Erythroblast (primary cell): ENCODE data around the gene UIMC1.
"Not testable (repeated sequence)": the region's sequence is repeated elsewhere in the genome, so short reads cannot be mapped to it uniquely, and the experiment has no call there.

ENCODE experiments used
- DNase-seq, 2 experiments: peaks; one replicate each; lab custom pipeline; 2025; lab: John Stamatoyannopoulos, UW
- GATA1 ChIP-seq: IDR thresholded peaks from 2 replicates; pipeline ENCODE4 v1.6.1; 2011; ENCODE audit warnings: low read depth, mild to moderate bottlenecking, control low read depth, low read length, moderate library complexity
- POLR2A ChIP-seq: IDR thresholded peaks from 2 replicates; pipeline ENCODE4 v1.6.1; 2011; ENCODE audit warnings: mild to moderate bottlenecking, low read length

UIMC1 gene

GRCh38 chr5:177023303-177023664 is 16.7 kb upstream of the UIMC1 start:
- DNase-seq = peak; percentile 36 to 56
- no peak for TF ChIP-seq GATA1
- TF ChIP-seq POLR2A = no peak

- TF ChIP-seq POLR2A (peak; percentile 89), GATA1 (no peak)
- DNase-seq = peak; percentile 96 to 97
Measured at GRCh38 chr5:177022386-177023302, 16.1 kb upstream of the UIMC1 start, which contains the start of gene ZNF346. ZNF346 (plus strand) TSS chr5:177022696; CDS start chr5:177022739, 43 bp downstream.

- no peak for DNase-seq
- no peak for TF ChIP-seq POLR2A
- TF ChIP-seq GATA1 = no peak
Measured at GRCh38 chr5:177020033-177020432, 13.5 kb upstream of the UIMC1 start.

GRCh38 chr5:177018341-177018740 is 11.8 kb upstream of the UIMC1 start:
- TF ChIP-seq GATA1 (no peak), POLR2A (no peak)
- no peak for DNase-seq

DNA sequence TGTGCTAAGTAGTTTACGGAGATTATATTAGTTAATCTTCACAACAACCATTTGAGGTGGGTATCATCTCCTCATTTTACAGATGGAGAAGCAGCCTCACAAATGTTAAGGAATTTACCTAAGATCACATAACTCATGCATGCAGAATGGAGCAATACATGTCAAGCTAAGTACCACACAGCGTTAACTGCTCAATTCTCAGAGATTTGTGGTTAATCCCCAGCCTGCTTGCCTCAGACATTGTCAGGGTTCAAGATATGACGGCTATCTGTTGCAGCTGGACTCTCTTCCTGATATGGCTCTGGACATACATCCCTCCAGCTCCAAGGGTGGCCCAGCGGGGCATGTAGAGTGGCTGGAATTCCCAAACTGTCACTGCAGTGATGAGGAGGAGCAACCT is 8.6 kb upstream of the UIMC1 start:
- TF ChIP-seq POLR2A = no peak
- no peak for TF ChIP-seq GATA1

DNA sequence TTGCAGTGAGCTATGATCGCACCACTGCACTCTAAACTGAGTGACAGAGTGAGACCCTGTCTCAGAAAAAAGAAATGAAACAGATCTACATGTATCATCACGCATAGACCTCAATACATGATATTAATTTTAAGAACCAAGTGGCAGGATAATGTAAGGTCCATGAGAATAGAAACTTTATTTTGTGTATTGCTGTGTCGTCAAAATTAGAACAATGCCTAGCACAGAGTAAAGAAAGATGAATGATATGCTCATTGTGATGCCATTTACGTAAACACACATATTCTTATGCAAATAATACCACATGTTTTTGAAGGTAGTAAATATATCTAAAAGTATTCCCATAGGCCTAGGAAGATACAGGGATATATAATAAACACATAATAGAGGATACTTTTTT is 3.6 kb upstream of the UIMC1 start:
- TF ChIP-seq GATA1 (no peak), POLR2A (no peak)
- no peak for DNase-seq

More for the DNA sequence above, 8.6 kb upstream of the UIMC1 start:
- DNase-seq = no peak

DNA sequence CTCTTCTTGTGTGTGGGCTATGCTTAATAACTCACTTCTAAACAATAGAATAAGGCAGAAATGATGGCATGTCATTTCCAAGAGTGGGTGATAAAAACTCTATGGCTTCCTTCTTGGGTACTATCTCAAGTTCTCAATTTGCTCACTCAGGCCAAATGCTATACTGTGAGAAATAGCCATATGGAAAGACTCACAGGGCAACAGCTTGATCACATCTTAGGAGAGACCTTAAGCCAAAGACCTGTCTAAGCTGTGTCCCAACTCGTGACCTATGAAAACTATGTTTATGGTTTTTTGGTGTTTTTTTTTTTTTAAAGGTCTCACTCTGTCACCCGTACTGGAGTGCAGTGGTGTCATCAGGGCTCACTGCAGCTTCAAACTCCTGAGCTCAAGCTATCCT is 2.1 kb upstream of the UIMC1 start:
- TF ChIP-seq GATA1 (no peak), POLR2A (no peak)
- no peak for DNase-seq

DNA sequence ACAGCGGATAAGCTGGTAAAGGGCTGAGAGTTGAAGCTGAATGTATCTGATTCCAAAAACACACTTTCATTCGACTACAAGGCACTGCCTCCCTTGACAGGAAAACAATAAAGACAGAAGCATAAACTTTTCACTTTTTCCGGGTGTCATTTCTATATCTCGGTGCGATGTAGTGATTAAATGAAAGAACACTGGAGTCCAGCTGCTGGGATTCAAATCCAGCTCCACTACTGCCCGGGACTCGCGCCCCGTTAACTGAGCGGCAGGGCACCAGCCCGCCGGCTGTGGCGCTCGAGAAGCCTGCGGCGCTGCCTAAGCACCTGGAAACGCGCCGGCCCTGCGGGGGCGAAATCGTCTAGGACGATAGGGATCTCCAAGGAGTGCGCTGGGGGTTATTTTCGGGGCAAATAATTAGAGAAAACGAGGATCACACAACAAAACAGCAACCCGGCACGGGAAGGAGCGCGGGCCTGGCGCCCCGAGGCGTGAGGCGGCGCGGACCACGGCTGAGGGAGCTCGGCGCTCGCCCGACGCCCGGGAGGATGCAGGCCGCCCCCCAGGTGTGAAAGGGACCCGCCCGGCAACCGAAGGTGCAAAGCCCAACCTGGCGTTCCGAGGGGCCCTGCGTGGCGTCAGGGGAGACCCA is 837 bp downstream of the UIMC1 start:
- DNase-seq = peak; percentile 83 to 86
- TF ChIP-seq GATA1 = no peak
- no peak for TF ChIP-seq POLR2A

DNA sequence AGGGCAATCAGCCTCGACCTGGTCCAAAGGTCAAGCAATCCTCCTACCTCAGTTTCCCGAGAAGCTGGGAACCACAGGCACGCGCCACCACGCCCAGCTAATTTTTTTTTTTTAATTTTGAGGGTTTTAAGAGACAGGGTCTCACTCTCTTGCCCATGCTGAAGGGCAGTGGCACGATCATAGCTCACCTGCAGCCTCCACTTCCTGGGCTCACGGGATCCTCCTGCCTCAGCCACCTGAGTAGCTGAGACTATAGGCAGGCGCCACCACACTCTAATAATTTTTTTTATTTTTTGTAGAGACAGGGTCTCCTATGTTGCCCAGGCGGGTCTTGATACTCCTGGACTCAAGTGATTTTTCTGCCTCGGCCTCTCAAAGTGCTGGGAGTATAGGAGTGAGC is 1.6 kb downstream of the UIMC1 start:
- TF ChIP-seq GATA1 = no peak
- no peak for TF ChIP-seq POLR2A
- no peak for DNase-seq

GRCh38 chr5:177003649-177004048 is 2.9 kb downstream of the UIMC1 start:
- TF ChIP-seq GATA1 = no peak
- TF ChIP-seq POLR2A = no peak
- no peak for DNase-seq

DNA sequence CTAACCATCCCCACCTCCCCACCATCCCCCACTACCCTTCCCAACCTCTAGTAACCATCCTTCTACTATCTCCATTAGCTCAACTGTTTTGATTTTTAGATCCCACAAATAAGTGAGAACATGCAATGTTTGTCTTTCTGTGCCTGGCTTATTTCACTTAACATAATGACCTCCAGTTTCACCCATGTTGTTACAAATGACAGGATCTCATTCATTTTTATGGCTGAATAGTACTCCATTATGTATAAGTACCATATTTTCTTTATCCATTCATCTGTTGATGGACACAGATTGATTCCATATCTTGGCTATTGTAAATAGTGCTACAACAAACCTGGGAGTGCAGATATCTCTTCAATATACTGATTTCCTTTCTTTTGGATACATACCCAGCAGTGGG is 7.1 kb downstream of the UIMC1 start:
- not testable (repeated sequence) for DNase-seq

DNA sequence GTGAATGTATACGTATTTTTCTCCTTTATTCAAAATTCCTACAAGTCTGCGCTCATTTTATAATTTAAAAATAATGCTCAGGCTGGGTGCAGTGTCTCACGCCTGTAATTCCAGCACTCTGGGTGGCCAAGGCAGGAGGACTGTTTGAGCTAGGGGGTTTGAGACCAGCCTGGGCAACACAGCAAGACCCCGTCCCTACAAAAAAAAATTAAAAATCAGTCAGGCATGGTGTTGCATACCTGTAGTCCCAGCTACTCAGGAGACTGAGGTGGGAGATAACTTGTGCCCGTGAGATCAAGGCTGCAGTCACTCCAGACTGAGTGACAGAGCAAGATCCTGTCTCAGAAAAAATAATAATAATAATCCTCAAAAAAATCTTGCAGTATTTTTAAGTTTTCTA is 7.8 kb downstream of the UIMC1 start:
- TF ChIP-seq POLR2A (no peak), GATA1 (no peak)
- no peak for DNase-seq

- TF ChIP-seq GATA1 (no peak), POLR2A (no peak)
- DNase-seq = no peak
Measured at GRCh38 chr5:176996780-176997179, 9.8 kb downstream of the UIMC1 start.
